Erythroblast (primary cell): ENCODE results near the gene MYOCOS.

ENCODE experiments used
- GATA1 ChIP-seq: IDR thresholded peaks from 2 replicates; pipeline ENCODE4 v1.6.1; 2011; ENCODE audit warnings: low read depth, mild to moderate bottlenecking, control low read depth, low read length, moderate library complexity
- POLR2A ChIP-seq: IDR thresholded peaks from 2 replicates; pipeline ENCODE4 v1.6.1; 2011; ENCODE audit warnings: mild to moderate bottlenecking, low read length

DNA sequence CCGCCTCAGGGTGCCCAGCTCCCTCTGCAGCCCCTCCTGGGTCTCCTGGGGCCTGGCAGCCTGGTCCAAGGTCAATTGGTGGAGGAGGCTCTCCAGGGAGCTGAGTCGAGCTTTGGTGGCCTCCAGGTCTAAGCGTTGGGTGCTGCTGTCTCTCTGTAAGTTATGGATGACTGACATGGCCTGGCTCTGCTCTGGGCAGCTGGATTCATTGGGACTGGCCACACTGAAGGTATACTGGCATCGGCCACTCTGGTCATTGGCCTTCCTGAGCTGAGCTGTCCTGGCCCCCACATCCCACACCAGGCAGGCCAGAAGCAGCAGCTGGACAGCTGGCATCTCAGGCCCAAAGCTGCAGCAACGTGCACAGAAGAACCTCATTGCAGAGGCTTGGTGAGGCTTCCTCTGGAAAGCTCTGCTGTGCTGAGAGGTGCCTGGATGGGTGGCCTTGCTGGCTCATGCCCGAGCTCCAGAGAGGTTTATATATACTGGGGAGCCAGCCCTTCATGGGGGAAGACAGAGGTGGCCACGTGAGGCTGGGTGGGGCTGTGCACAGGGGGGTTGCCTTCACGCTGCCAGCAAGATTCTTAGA, 30.3 kb downstream of the MYOCOS start, which contains the start of gene MYOC:
- TF ChIP-seq POLR2A (no peak), GATA1 (no peak)
